Muscle of arm (tissue), 12 donors: Measurements from ENCODE around the gene RPAP2. TPM values are rescaled to one million over a fixed set of nuclear protein-coding genes. Genes with fewer than 3 reads are reported as not detected.

ENCODE experiments used
- DNase-seq: peaks from one replicate; pipeline ENCODE4 v3.0.0-alpha.2; 2013
- polyA plus RNA-seq, 12 donors: library from polyadenylated mRNA; unstranded; fragments of 120-200 nt; gene quantifications; one replicate each; pipeline ENCODE4 v1.2.1, GENCODE V29; 2013; ENCODE audit not compliant: insufficient read length in 12 of 12

The RPAP2 gene
- polyA plus RNA-seq, 12 donors, result 17.8 to 25.1 (median 21.1) TPM; not detected in 1

DNA sequence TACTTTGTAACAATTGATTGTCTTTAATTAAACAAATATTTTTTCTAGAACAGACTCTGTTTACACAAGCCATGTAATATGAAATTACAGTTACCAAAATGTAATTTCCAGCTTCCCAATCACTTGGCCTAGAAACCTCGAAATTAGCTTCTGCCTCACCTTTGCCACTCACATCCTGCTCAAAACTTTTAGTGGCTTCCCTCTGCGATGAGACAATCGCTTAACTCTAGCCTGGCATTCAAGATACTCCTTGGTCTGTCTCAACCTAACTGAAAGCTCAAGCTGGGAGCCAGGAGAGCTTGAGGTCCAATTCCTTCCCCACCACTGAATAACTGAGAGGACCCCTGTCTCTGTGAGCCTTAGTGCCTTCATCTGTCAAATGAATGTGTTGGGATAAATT, 145.0 kb downstream of the RPAP2 start:
- no peak for DNase-seq

GRCh38 chr1:92444351-92444750, 145.5 kb downstream of the RPAP2 start:
- no peak for DNase-seq

- no peak for DNase-seq
Measured at GRCh38 chr1:92445865-92446264, 147.0 kb downstream of the RPAP2 start.

DNA sequence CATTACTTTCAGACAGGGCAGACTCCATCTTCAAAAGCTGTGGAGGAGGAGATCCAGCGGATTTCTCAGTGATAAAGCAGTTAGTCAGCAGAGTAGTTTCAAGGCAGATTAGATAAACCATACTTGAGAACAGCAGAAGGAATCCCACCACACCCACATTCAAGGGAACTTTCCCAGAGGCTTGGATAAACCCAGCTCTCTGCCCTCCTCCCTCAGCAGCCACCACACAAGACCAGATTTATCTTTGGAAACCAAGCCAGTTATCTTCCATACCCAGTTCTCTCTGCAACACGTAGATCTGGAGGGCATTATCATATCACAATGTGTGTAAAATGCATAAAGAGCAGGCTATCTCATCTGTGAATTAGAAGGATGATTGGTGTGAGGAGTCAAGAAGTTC, 147.7 kb downstream of the RPAP2 start:
- DNase-seq, result no peak

GRCh38 chr1:92447033-92447681, 148.3 kb downstream of the RPAP2 start:
- DNase-seq, result no peak

DNA sequence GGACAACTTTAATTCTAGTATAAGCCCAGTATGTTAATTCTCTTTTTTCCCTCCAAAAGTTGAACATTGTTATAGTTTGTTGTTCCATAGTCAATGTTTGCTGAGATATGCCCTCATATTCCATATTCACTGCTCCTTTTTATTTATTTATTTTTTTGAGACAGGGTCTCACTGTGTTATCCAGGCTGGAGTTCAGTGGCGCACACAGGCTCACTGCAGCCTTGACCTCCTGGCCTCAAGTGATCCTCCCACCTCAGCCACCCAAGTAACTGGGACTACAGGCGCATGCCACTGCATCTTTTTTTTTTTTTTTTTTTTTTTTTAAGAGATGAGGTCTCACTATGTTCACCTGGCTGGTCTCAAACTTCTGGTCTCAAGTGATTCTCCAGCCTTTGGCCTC, 149.1 kb downstream of the RPAP2 start:
- DNase-seq, result no peak

Other genes starting within 250 kb of the RPAP2 start
- gene SETSIP, start 223.6 kb upstream of the RPAP2 start, polyA plus RNA-seq, result under 1 TPM in 4 of 12 donors, not detected in 8; 0.18 to 0.43 (median 0.33) TPM
- 1 to 10 TPM in 11 of 12 donors, not detected in 1; 1.9 to 4.4 (median 3.1) TPM for gene BTBD8, start 218.7 kb upstream of the RPAP2 start, polyA plus RNA-seq
- under 1 TPM in 2 of 12 donors, not detected in 10; 0.21 TPM for gene C1orf146, start 81.1 kb upstream of the RPAP2 start, polyA plus RNA-seq
- gene GLMN, start 72 bp upstream of the RPAP2 start, polyA plus RNA-seq, result 10 to 100 TPM in 10 of 12 donors, 1 to 10 TPM in 1, not detected in 1; 9.5 to 36.7 (median 17.1) TPM
- gene GFI1, start 187.9 kb downstream of the RPAP2 start, polyA plus RNA-seq, result under 1 TPM in 10 of 12 donors, not detected in 2; 0.14 to 0.65 (median 0.28) TPM